Lung (tissue), 12 donors: ENCODE results near the gene CAPN9. TPM values are rescaled to one million over a fixed set of nuclear protein-coding genes. Genes with fewer than 3 reads are reported as not detected.

ENCODE experiments used
- ATAC-seq: fragments of 200-7000 bp; cut with Tn5 transposase; one replicate; pipeline ENCODE4 v1.9.1; 2020; ENCODE audit warnings: moderate number of reproducible peaks; ENCODE audit not compliant: insufficient read depth, low FRiP score
- DNase-seq, 3 donors: peaks; one replicate each; pipeline ENCODE4 v3.0.0-alpha.2; 2013 to 2017
- H3K27ac ChIP-seq, 2 donors: one replicate each; pipeline ENCODE4 v1.5.1; 2013; ENCODE audit warnings: mild to moderate bottlenecking in 2 of 2, moderate library complexity in 2 of 2, control low read depth in 1 of 2, inconsistent platforms in 1 of 2, low read depth in 1 of 2, low read length in 1 of 2
- H3K27me3 ChIP-seq, 3 donors: one replicate each; pipeline ENCODE4 v1.5.1; 2013; ENCODE audit warnings: low read length in 2 of 3; ENCODE audit not compliant: control insufficient read depth in 3 of 3, insufficient read depth in 3 of 3
- H3K36me3 ChIP-seq, 4 donors: one replicate each; pipeline ENCODE4 v1.5.1; 2013; ENCODE audit warnings: low read length in 4 of 4, mild to moderate bottlenecking in 1 of 4, moderate library complexity in 1 of 4; ENCODE audit not compliant: control insufficient read depth in 4 of 4, insufficient read depth in 4 of 4
- H3K4me1 ChIP-seq, 5 donors: one replicate each; pipeline ENCODE4 v1.5.1; 2013; ENCODE audit warnings: low read length in 5 of 5, mild to moderate bottlenecking in 2 of 5, moderate library complexity in 1 of 5; ENCODE audit not compliant: control insufficient read depth in 5 of 5, insufficient read depth in 5 of 5
- H3K4me3 ChIP-seq: one replicate; pipeline ENCODE4 v1.5.1; 2013; ENCODE audit warnings: mild to moderate bottlenecking, control low read depth, moderate library complexity
- H3K9ac ChIP-seq, 2 donors: one replicate each; pipeline ENCODE4 v1.5.1; 2013; ENCODE audit warnings: low read length in 2 of 2, control low read depth in 1 of 2; ENCODE audit not compliant: insufficient read depth in 1 of 2
- H3K9me3 ChIP-seq, 4 donors: one replicate each; pipeline ENCODE4 v1.5.1; 2013; ENCODE audit warnings: low read length in 3 of 4, mild to moderate bottlenecking in 1 of 4, moderate library complexity in 1 of 4; ENCODE audit not compliant: control insufficient read depth in 4 of 4, insufficient read depth in 3 of 4
- WGBS, 2 donors: extraction: QIAGEN DNeasy Blood & Tissue Kit; methylation state at CpG; one replicate each; pipeline ENCODE4 v1.1.7; 2013; 5-methylcytosine and 5-hydroxymethylcytosine counted together
- polyA plus RNA-seq, 2 donors: library from polyadenylated mRNA; stranded (reverse); fragments of 200-250 nt; gene quantifications; one replicate each; pipeline ENCODE4 v1.2.1, GENCODE V29; 2013
- total RNA-seq, 2 donors: library from RNA; depleted of rRNA in 1 of 2; stranded (reverse); fragments of >200 nt in 1 of 2; gene quantifications; one replicate each; pipeline ENCODE4 v1.2.1, GENCODE V29; 2014 to 2021
- TF ChIP-seq, protein P1 (sequence below): IDR thresholded peaks from 2 replicates; pipeline ENCODE4 v1.5.1; 2012; ENCODE audit warnings: mild to moderate bottlenecking; ENCODE audit errors: control extremely low read depth, extremely low read depth
- donor health status: control.
- donor health status: control.
- donor health status: Bipolar disorder and iron deficiency.
- donor health status: healthy.
- donor health status: DM: yes; HTN: yes; CAD: no.

The CAPN9 gene
- total and polyA plus RNA-seq, 4 donors: 2.2 to 13.2 (median 7.6) TPM

DNA sequence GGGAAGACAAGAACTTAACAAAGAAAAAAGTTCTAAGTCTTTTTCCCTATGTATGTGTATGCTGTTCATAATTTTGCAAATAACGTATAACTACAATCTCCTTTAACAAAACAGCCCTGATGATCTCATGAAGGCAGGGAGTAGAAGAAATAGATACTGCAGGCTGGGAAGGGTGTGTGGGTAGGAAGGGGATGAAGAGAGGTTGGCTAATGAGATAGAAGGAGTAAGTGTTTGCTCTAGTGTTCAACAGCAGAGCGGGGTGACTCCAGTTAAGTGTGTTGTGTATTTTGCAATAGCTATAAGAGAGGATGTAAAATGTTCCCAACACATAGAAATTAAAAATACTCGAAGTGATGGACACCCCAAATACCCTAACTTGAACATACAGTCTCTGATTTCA lies 101.0 kb downstream of the CAPN9 start:
- Histone ChIP-seq H3K27me3 (no peaks in the 10 kb centered on the region), H3K9me3 (peaks cover 0 to 10% (median 2%) of the 10 kb centered on the region in 4 donors), H3K36me3 (peaks cover 6 to 15% (median 11%) of the 10 kb centered on the region in 4 donors), H3K4me1 (peaks cover 23 to 34% (median 29%) of the 10 kb centered on the region in 5 donors), H3K4me3 (no peak overlapping the region), H3K9ac (no peak overlapping the region), H3K27ac (peak overlapping the region; percentile 71 to 87)
- TF ChIP-seq, protein P1, sequence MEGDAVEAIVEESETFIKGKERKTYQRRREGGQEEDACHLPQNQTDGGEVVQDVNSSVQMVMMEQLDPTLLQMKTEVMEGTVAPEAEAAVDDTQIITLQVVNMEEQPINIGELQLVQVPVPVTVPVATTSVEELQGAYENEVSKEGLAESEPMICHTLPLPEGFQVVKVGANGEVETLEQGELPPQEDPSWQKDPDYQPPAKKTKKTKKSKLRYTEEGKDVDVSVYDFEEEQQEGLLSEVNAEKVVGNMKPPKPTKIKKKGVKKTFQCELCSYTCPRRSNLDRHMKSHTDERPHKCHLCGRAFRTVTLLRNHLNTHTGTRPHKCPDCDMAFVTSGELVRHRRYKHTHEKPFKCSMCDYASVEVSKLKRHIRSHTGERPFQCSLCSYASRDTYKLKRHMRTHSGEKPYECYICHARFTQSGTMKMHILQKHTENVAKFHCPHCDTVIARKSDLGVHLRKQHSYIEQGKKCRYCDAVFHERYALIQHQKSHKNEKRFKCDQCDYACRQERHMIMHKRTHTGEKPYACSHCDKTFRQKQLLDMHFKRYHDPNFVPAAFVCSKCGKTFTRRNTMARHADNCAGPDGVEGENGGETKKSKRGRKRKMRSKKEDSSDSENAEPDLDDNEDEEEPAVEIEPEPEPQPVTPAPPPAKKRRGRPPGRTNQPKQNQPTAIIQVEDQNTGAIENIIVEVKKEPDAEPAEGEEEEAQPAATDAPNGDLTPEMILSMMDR: no peak
- DNase-seq (no peak), ATAC-seq (no peak)
- 66 to 82% methylated on average over 3 of the region's 3 CpGs for WGBS, 2 donors

DNA sequence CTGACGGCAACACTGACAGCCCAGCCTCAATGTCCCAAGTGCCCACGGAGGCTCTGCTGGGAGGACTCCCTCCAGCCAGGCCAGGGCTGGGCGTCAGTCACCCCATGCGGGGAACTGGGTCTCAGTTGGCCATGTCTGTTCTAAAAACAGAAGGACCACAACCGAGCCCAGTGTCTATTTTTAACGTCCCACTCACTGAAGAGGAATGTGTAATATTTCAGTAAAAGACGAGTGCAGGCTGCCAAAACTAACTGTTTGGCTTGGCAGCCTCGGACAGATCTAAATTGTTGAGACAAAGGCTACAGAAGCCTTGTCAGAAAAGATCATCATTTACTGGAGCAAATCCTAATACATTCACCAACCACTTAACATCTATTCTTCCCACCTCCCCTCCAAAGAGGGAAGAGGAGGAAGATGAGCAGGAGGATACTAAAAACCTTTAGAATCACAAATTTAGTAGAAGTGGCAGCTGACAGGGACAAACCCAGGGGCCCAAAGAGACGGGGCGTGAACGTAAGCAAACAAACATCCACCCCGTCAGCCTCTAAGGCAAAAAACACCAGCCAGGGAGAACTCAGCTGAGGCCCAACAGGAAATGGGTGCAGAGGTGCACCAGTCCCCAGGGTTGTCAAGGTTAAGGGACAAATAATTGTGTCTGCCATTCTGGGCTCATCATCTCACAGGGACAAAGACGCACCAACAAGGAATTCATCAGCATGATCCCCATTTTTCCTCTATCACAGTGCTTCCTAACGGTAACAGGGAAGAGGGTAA lies 102.5 kb downstream of the CAPN9 start:
- ATAC-seq (peak; percentile 36), DNase-seq (peak; percentile 84 to 96 (median 95))
- Histone ChIP-seq H3K9me3 (peaks cover 0 to 10% (median 2%) of the 10 kb centered on the region in 4 donors), H3K9ac (peak overlapping the region in 1 of 2 donors; percentile 50), H3K36me3 (peaks cover 9 to 18% (median 12%) of the 10 kb centered on the region in 4 donors), H3K4me3 (no peak overlapping the region), H3K27ac (peak overlapping the region; percentile 87 to 90), H3K4me1 (peaks cover 23 to 34% (median 31%) of the 10 kb centered on the region in 5 donors), H3K27me3 (no peaks in the 10 kb centered on the region)
- 55 to 79% methylated on average over 14 of the region's 14 CpGs for WGBS, 2 donors
- TF ChIP-seq, protein P1: no peak

DNA sequence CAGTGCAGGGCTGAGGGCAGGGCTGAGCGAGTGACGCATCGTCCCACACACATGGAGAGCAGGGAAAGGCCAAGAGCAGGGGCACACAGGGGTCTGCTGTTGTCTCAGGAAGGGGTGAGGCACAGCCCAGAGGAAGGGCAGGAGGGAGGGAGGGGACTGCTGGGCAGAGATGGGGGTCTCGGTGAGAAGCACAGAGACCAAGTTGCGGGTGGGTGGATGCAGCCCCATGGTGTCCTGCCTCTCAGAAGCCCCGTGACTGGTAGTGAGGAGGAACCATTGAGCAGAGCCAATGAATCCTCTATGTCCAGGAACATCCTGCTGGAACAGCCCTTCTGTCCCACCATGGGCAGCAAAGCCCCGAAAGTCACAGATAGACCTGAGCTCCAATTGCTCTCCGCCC lies 103.4 kb downstream of the CAPN9 start:
- no peak for DNase-seq
- WGBS, 2 donors: 85 to 95% methylated on average over 8 of the region's 8 CpGs
- peaks cover 23 to 34% (median 32%) of the 10 kb centered on the region in 5 donors for H3K4me1 ChIP-seq
- H3K27me3 ChIP-seq: no peaks in the 10 kb centered on the region
- peaks cover 11 to 18% (median 12%) of the 10 kb centered on the region in 4 donors for H3K36me3 ChIP-seq
- H3K9me3 ChIP-seq: peaks cover 0 to 10% (median 2%) of the 10 kb centered on the region in 4 donors
- TF ChIP-seq, protein P1: no peak
- no peak overlapping the region for H3K4me3 ChIP-seq
- H3K9ac ChIP-seq: peak overlapping the region in 1 of 2 donors; percentile 19
- H3K27ac ChIP-seq: peak overlapping the region; percentile 82 to 87
- ATAC-seq: no peak
